Osteocyte (in vitro differentiated cells): ENCODE measurements around the gene MRPL24. TPM values are rescaled to one million over a fixed set of nuclear protein-coding genes. Genes with fewer than 3 reads are reported as not detected.

Experiments
- DNase-seq: peaks from one replicate; pipeline ENCODE4 v3.0.0; 2021; ENCODE audit warnings: mixed read lengths; ENCODE audit not compliant: unreplicated experiment; ENCODE audit errors: extremely low spot score
- H3K27ac Mint-ChIP-seq: one replicate; pipeline ENCODE4 v1.8.0; 2021; ENCODE audit warnings: mild to moderate bottlenecking, mixed read lengths; ENCODE audit not compliant: unreplicated experiment
- H3K27me3 Mint-ChIP-seq: one replicate; pipeline ENCODE4 v1.8.0; 2021; ENCODE audit warnings: mixed read lengths; ENCODE audit not compliant: unreplicated experiment
- H3K36me3 Mint-ChIP-seq: one replicate; pipeline ENCODE4 v1.8.0; 2021; ENCODE audit warnings: mixed read lengths; ENCODE audit not compliant: unreplicated experiment
- H3K4me1 Mint-ChIP-seq: one replicate; pipeline ENCODE4 v1.8.0; 2021; ENCODE audit warnings: mixed read lengths; ENCODE audit not compliant: unreplicated experiment
- H3K4me3 Mint-ChIP-seq: one replicate; pipeline ENCODE4 v1.8.0; 2021; ENCODE audit warnings: mild to moderate bottlenecking, moderate library complexity, mixed read lengths; ENCODE audit not compliant: unreplicated experiment
- H3K9me3 Mint-ChIP-seq: one replicate; pipeline ENCODE4 v1.8.0; 2021; ENCODE audit warnings: mixed read lengths; ENCODE audit not compliant: unreplicated experiment
- total RNA-seq: library from RNA; stranded (reverse); gene quantifications from 2 replicates; pipeline ENCODE4 v1.2.1, GENCODE V29; 2021
- TF ChIP-seq, protein P1 (sequence below): fragments of 200-600 bp; sonication (generic); IDR thresholded peaks from 2 replicates; pipeline ENCODE4 v1.5.0; 2021; ENCODE audit warnings: antibody characterized with exemption, mild to moderate bottlenecking, moderate library complexity

MRPL24 gene
- total RNA-seq, 1 donor from 2014 or later, result 52.6 TPM

DNA sequence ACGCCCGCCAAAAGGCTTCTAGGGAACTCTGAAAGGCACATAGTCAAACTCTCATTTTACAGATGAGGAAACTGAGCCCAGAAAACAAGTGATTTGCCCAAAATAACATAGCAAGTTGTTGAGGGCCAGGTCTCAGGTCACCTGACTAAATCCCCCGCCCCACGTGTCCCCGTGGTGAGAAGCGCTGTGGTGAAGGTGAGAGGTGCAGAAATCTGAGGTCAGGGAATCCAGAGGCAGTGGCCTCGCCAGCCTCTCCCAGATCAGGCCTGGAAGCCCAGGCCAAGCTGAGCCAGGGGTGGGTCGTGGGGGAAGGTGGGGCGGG is 5.5 kb upstream of the MRPL24 start:
- H3K9me3 Mint-ChIP-seq, result no peaks in the 10 kb centered on the region
- TF ChIP-seq, protein P1, sequence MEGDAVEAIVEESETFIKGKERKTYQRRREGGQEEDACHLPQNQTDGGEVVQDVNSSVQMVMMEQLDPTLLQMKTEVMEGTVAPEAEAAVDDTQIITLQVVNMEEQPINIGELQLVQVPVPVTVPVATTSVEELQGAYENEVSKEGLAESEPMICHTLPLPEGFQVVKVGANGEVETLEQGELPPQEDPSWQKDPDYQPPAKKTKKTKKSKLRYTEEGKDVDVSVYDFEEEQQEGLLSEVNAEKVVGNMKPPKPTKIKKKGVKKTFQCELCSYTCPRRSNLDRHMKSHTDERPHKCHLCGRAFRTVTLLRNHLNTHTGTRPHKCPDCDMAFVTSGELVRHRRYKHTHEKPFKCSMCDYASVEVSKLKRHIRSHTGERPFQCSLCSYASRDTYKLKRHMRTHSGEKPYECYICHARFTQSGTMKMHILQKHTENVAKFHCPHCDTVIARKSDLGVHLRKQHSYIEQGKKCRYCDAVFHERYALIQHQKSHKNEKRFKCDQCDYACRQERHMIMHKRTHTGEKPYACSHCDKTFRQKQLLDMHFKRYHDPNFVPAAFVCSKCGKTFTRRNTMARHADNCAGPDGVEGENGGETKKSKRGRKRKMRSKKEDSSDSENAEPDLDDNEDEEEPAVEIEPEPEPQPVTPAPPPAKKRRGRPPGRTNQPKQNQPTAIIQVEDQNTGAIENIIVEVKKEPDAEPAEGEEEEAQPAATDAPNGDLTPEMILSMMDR, result no peak
- peak overlapping the region; percentile 100 for H3K27ac Mint-ChIP-seq
- no peaks in the 10 kb centered on the region for H3K27me3 Mint-ChIP-seq
- DNase-seq, result no peak
- peaks cover 16% of the 10 kb centered on the region for H3K36me3 Mint-ChIP-seq
- H3K4me1 Mint-ChIP-seq, result peaks cover 60% of the 10 kb centered on the region
- peak overlapping the region; percentile 88 for H3K4me3 Mint-ChIP-seq

DNA sequence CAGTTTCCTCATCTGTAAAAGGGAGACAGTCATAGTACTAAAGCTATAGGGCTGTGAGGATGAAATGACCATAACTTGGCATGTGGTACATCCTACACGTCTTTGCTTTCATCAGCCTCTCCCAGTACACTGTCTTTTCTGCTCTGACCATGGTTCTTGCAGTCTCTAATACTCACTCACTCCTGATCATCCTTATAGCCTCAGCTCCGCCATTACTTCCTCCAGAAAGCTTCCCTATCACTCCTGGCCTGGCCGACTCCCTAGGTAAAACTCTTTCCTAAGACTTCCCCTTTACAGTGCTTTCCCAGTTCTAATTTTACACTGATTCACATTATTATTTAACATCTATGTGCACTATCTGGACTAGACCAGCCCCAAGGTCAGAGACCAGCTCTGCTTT is 5.0 kb upstream of the MRPL24 start:
- no peak for DNase-seq
- Mint-ChIP-seq H3K4me3 (peak overlapping the region; percentile 88), H3K27ac (peak overlapping the region; percentile 100), H3K9me3 (no peaks in the 10 kb centered on the region), H3K4me1 (peaks cover 64% of the 10 kb centered on the region), H3K27me3 (no peaks in the 10 kb centered on the region), H3K36me3 (peaks cover 17% of the 10 kb centered on the region)
- TF ChIP-seq, protein P1, result no peak

DNA sequence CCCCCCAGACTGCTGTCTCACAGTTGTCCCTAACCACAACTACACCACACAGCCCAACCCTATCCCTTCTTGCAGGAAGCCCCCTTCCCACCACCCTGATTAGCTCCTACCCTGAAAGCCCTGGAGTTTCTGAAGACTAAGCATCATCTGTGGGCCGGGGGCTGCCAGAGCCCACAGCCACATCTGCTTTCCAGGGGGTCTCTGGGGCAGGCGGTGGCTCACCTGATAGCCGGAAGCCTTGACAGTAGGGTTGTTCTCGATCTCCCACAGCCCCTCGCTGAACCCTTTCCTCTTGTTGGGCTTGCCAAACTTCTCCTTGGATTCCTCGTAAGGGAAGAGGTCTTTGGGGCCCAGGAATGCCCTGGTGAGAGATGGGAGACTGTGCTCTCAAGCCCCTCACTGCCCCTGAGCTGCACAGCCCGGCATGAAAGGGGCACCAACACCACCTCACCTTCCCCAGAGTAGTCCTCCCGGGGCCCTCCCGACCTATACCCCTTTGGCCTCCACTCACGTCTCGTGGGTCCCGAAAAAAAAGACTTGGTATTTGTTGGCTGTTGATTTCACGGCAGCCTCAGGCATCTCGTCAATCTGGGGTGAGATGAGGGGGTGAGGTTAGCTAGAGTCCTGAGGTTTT is 4.0 kb upstream of the MRPL24 start:
- Mint-ChIP-seq H3K9me3 (no peaks in the 10 kb centered on the region), H3K27me3 (no peaks in the 10 kb centered on the region), H3K36me3 (peaks cover 17% of the 10 kb centered on the region), H3K27ac (peak overlapping the region; percentile 100), H3K4me3 (no peak overlapping the region), H3K4me1 (peaks cover 66% of the 10 kb centered on the region)
- TF ChIP-seq, protein P1, result no peak
- no peak for DNase-seq

DNA sequence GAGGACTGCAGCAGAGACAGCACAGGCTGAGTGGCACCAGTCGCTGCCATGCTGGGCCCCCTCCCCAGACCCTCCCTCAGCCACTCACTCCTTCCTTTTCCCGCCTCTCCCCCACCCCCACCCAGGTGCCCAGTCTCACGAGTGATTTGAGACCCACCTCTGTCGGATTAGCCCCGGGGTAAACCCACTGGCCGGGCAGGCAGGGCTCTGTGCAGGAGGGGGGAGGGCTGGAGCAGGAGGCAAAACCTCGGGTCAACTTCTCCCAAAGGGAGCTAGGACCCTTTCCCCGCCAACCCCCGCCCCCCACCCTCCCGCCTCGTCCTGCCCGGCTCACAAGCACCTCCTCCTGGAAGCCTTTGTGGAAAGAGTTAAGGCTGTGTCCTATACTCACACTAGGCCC is 3.5 kb upstream of the MRPL24 start:
- Mint-ChIP-seq H3K36me3 (peaks cover 17% of the 10 kb centered on the region), H3K27me3 (no peaks in the 10 kb centered on the region), H3K4me3 (no peak overlapping the region), H3K4me1 (peaks cover 61% of the 10 kb centered on the region), H3K27ac (peak overlapping the region; percentile 100), H3K9me3 (no peaks in the 10 kb centered on the region)
- TF ChIP-seq, protein P1, result no peak
- no peak for DNase-seq

DNA sequence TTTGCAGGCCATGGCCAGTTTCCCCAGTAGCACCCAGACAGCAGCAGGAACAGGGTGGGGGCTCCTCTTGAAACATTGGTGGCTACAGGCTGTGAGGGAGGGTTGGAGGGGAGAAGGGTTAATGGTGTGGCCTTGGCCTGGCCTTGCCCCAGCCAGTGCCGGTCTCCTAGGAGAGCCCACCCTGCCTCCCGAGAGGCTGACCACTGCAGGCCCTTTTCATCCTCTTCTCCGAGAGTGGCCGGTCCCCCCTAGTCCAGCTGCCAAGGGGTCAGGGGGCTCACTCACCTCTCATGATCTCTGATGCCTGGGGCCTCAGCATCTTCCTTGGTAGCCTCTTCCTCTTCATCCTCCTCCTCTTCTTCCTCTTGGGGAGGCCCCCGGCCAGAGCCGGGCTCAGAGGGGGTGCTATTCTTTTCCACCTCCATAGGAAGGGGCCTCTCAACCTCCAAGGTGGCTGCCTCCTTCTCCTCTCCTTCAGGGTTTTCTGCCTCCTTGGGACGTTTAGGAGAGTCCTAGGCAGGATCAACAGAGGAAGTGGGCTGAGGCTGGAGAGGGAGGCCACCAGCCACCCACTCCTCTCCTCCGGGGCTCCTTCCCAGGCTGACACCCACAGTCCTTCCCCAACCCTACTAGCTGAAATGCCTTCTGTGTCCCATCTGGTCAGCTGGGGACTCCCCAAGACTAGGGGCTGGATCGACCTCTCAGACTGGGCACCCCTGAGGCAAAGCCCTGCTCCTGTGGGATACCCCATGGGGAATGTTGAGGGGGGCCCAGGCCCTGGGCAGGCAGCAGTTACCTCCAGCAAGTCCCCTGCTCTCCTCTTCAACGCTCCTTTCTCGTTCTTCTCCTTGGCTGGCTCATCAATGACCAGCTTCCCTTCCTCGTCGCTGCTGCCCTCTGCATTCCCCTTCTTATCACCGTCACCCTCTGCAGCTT is 2.7 kb upstream of the MRPL24 start:
- TF ChIP-seq, protein P1, result no peak
- DNase-seq, result no peak
- Mint-ChIP-seq H3K27ac (peak overlapping the region; percentile 27), H3K9me3 (no peaks in the 10 kb centered on the region), H3K27me3 (no peaks in the 10 kb centered on the region), H3K4me1 (peaks cover 55% of the 10 kb centered on the region), H3K36me3 (peaks cover 17% of the 10 kb centered on the region), H3K4me3 (no peak overlapping the region)
